Liver (tissue), 3 donors: ENCODE data around the gene NRG2.

Experiments
- FOXA1 ChIP-seq: IDR thresholded peaks from 2 replicates; pipeline ENCODE4 v1.6.1; 2016; ENCODE audit warnings: antibody characterized with exemption
- GABPA ChIP-seq, 2 donors: IDR thresholded peaks in 1 of 2; conservative IDR thresholded peaks in 1 of 2; 2 replicates each; pipeline ENCODE4 v1.6.1; 2016; ENCODE audit warnings: antibody characterized with exemption in 2 of 2, mild to moderate bottlenecking in 1 of 2, moderate library complexity in 1 of 2
- JUND ChIP-seq, 2 donors: IDR thresholded peaks; 2 replicates each; pipeline ENCODE4 v1.6.1; 2016; ENCODE audit warnings: antibody characterized with exemption in 2 of 2
- NR2F2 ChIP-seq: IDR thresholded peaks from 2 replicates; pipeline ENCODE4 v1.6.1; 2016; ENCODE audit warnings: antibody characterized with exemption
- RAD21 ChIP-seq, 2 donors: IDR thresholded peaks; 2 replicates each; pipeline ENCODE4 v1.6.1; 2016; ENCODE audit warnings: antibody characterized with exemption in 2 of 2, mild to moderate bottlenecking in 2 of 2
- TAF1 ChIP-seq: conservative IDR thresholded peaks from 2 replicates; pipeline ENCODE4 v1.6.1; 2016; ENCODE audit warnings: antibody characterized with exemption, mild to moderate bottlenecking
- YY1 ChIP-seq: IDR thresholded peaks from 2 replicates; pipeline ENCODE4 v1.6.1; 2016; ENCODE audit warnings: antibody characterized with exemption, mild to moderate bottlenecking
- TF ChIP-seq, protein P1 (sequence below): fragments of 150-350 bp; IDR thresholded peaks from 2 replicates; pipeline ENCODE4 v1.5.1; 2017; ENCODE audit warnings: improper control_type of control experiment, low read depth, low read length; ENCODE audit not compliant: missing input control
- TF ChIP-seq, protein P2 (sequence below): IDR thresholded peaks from 2 replicates; pipeline ENCODE4 v1.6.1; 2016; ENCODE audit warnings: antibody characterized with exemption
- TF ChIP-seq, protein P3 (sequence below): IDR thresholded peaks from 2 replicates; pipeline ENCODE4 v1.6.1; 2016; ENCODE audit warnings: antibody characterized with exemption, mild to moderate bottlenecking
- TF ChIP-seq, protein P4 (sequence below): IDR thresholded peaks from 2 replicates; pipeline ENCODE4 v1.6.1; 2016; ENCODE audit warnings: antibody characterized with exemption
- donor health status: healthy.
- donor health status: healthy.

DNA sequence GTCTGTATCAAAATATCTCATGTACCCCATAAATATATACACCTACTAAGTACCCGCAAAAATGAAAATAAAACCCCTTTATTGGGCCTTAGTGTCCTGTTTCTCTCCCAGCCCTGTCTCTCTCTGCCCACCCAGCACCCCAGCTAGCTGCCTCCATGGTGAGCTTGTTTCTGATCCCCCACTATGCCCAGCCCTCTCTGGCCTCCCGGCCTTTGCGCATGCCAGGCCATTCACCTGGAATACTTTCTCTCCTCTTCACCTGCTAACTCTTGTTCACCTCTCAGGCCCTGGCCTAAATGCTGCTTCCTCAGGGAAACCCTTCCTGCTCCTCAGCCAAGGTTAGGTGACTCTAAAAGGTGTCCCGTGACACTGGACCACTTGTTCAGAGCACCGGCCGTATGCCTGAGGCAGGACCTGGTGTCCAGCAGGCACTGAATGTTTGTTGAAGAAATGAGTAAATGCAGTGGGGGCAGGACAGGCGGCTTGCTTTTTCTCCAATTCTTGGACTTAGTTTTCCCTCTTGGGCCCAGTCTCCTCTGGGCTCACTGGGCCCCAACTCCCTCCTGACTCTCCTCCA, 189.0 kb downstream of the NRG2 start:
- TF ChIP-seq, protein P1, sequence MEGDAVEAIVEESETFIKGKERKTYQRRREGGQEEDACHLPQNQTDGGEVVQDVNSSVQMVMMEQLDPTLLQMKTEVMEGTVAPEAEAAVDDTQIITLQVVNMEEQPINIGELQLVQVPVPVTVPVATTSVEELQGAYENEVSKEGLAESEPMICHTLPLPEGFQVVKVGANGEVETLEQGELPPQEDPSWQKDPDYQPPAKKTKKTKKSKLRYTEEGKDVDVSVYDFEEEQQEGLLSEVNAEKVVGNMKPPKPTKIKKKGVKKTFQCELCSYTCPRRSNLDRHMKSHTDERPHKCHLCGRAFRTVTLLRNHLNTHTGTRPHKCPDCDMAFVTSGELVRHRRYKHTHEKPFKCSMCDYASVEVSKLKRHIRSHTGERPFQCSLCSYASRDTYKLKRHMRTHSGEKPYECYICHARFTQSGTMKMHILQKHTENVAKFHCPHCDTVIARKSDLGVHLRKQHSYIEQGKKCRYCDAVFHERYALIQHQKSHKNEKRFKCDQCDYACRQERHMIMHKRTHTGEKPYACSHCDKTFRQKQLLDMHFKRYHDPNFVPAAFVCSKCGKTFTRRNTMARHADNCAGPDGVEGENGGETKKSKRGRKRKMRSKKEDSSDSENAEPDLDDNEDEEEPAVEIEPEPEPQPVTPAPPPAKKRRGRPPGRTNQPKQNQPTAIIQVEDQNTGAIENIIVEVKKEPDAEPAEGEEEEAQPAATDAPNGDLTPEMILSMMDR, result no peak
- TF ChIP-seq, protein P2, sequence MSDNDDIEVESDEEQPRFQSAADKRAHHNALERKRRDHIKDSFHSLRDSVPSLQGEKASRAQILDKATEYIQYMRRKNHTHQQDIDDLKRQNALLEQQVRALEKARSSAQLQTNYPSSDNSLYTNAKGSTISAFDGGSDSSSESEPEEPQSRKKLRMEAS, result no peak
- TF ChIP-seq, protein P3, sequence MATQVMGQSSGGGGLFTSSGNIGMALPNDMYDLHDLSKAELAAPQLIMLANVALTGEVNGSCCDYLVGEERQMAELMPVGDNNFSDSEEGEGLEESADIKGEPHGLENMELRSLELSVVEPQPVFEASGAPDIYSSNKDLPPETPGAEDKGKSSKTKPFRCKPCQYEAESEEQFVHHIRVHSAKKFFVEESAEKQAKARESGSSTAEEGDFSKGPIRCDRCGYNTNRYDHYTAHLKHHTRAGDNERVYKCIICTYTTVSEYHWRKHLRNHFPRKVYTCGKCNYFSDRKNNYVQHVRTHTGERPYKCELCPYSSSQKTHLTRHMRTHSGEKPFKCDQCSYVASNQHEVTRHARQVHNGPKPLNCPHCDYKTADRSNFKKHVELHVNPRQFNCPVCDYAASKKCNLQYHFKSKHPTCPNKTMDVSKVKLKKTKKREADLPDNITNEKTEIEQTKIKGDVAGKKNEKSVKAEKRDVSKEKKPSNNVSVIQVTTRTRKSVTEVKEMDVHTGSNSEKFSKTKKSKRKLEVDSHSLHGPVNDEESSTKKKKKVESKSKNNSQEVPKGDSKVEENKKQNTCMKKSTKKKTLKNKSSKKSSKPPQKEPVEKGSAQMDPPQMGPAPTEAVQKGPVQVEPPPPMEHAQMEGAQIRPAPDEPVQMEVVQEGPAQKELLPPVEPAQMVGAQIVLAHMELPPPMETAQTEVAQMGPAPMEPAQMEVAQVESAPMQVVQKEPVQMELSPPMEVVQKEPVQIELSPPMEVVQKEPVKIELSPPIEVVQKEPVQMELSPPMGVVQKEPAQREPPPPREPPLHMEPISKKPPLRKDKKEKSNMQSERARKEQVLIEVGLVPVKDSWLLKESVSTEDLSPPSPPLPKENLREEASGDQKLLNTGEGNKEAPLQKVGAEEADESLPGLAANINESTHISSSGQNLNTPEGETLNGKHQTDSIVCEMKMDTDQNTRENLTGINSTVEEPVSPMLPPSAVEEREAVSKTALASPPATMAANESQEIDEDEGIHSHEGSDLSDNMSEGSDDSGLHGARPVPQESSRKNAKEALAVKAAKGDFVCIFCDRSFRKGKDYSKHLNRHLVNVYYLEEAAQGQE, result no peak
- TF ChIP-seq, protein P4, sequence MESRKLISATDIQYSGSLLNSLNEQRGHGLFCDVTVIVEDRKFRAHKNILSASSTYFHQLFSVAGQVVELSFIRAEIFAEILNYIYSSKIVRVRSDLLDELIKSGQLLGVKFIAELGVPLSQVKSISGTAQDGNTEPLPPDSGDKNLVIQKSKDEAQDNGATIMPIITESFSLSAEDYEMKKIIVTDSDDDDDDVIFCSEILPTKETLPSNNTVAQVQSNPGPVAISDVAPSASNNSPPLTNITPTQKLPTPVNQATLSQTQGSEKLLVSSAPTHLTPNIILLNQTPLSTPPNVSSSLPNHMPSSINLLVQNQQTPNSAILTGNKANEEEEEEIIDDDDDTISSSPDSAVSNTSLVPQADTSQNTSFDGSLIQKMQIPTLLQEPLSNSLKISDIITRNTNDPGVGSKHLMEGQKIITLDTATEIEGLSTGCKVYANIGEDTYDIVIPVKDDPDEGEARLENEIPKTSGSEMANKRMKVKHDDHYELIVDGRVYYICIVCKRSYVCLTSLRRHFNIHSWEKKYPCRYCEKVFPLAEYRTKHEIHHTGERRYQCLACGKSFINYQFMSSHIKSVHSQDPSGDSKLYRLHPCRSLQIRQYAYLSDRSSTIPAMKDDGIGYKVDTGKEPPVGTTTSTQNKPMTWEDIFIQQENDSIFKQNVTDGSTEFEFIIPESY, result no peak
- TF ChIP-seq YY1 (no peak), TAF1 (no peak), FOXA1 (no peak), GABPA (IDR thresholded peaks at IDR 0.05 in 1 of 2, conservative IDR thresholded peaks at IDR 0.05 in 1 of 2) (no peak), JUND (IDR thresholded peaks at IDR 0.05) (no peak), RAD21 (IDR thresholded peaks at IDR 0.05) (no peak), NR2F2 (no peak)
